ENCODE data around the gene ITSN1.

ITSN1 gene

GRCh38 chr21:33852485-33852884 lies 210.2 kb downstream of the ITSN1 start:
- Histone ChIP-seq H3K36me3 (ENCODE audit: control insufficient read depth, insufficient read depth, low read length) (no peaks in the 10 kb centered on the region), H3K27me3 (replicated peaks; ENCODE audit: control insufficient read depth, insufficient read depth, low read length) (no peaks in the 10 kb centered on the region; the same call in 1 of the 2 replicates), H3K4me3 (replicated peaks; ENCODE audit: low read depth, low read length) (no peak overlapping the region)
- TF ChIP-seq CTCF (IDR thresholded peaks at IDR 0.05; ENCODE audit: insufficient read depth, low read length, poor library complexity, severe bottlenecking): no peak
- no peak for DNase-seq (ENCODE audit: extremely low read depth, insufficient read length)

GRCh38 chr21:33854604-33855003 lies 212.3 kb downstream of the ITSN1 start:
- Histone ChIP-seq H3K4me3 (replicated peaks; ENCODE audit: low read depth, low read length) (no peak overlapping the region), H3K27me3 (replicated peaks; ENCODE audit: control insufficient read depth, insufficient read depth, low read length) (no peaks in the 10 kb centered on the region; the same call in 1 of the 2 replicates), H3K36me3 (ENCODE audit: control insufficient read depth, insufficient read depth, low read length) (no peaks in the 10 kb centered on the region)
- DNase-seq (ENCODE audit: extremely low read depth, insufficient read length): no peak
- TF ChIP-seq CTCF (IDR thresholded peaks at IDR 0.05; ENCODE audit: insufficient read depth, low read length, poor library complexity, severe bottlenecking): no peak

- no peak overlapping the region for H3K4me3 ChIP-seq (replicated peaks; ENCODE audit: low read depth, low read length)
- DNase-seq (ENCODE audit: extremely low read depth, insufficient read length): no peak
- no peaks in the 10 kb centered on the region; the same call in 1 of the 2 replicates for H3K27me3 ChIP-seq (replicated peaks; ENCODE audit: control insufficient read depth, insufficient read depth, low read length)
- TF ChIP-seq CTCF (IDR thresholded peaks at IDR 0.05; ENCODE audit: insufficient read depth, low read length, poor library complexity, severe bottlenecking): peak; percentile 46
- H3K36me3 ChIP-seq (ENCODE audit: control insufficient read depth, insufficient read depth, low read length): no peaks in the 10 kb centered on the region
These were observed 212.9 kb downstream of the ITSN1 start for GRCh38 chr21:33855190-33855589.

GRCh38 chr21:33856893-33857527 lies 214.7 kb downstream of the ITSN1 start:
- DNase-seq (ENCODE audit: extremely low read depth, insufficient read length): no peak

GRCh38 chr21:33857846-33858666 lies 215.8 kb downstream of the ITSN1 start:
- H3K27me3 ChIP-seq (replicated peaks; ENCODE audit: control insufficient read depth, insufficient read depth, low read length): no peaks in the 10 kb centered on the region; the same call in 1 of the 2 replicates
- no peak for TF ChIP-seq CTCF (IDR thresholded peaks at IDR 0.05; ENCODE audit: insufficient read depth, low read length, poor library complexity, severe bottlenecking)
- no peak overlapping the region for H3K4me3 ChIP-seq (replicated peaks; ENCODE audit: low read depth, low read length)
- DNase-seq (ENCODE audit: extremely low read depth, insufficient read length): no peak
- no peaks in the 10 kb centered on the region for H3K36me3 ChIP-seq (ENCODE audit: control insufficient read depth, insufficient read depth, low read length)

More at GRCh38 chr21:33856893-33857527, 214.7 kb downstream of the ITSN1 start:
- Histone ChIP-seq H3K36me3 (ENCODE audit: control insufficient read depth, insufficient read depth, low read length) (no peaks in the 10 kb centered on the region), H3K4me3 (replicated peaks; ENCODE audit: low read depth, low read length) (no peak overlapping the region), H3K27me3 (replicated peaks; ENCODE audit: control insufficient read depth, insufficient read depth, low read length) (no peaks in the 10 kb centered on the region; the same call in 1 of the 2 replicates)
- TF ChIP-seq CTCF (IDR thresholded peaks at IDR 0.05; ENCODE audit: insufficient read depth, low read length, poor library complexity, severe bottlenecking): no peak

Measured in GM06990 (cell line).